Kidney (tissue), 14 donors: ENCODE data around the gene ISG20L2. TPM values are rescaled to one million over a fixed set of nuclear protein-coding genes. Genes with fewer than 3 reads are reported as not detected.

ENCODE experiments used
- DNase-seq, 5 donors: peaks; one replicate each; pipeline ENCODE4 v3.0.0-alpha.2; 2013 to 2020
- FAIRE-seq: peaks from 2 replicates; lab custom pipeline; 2012; peaks lifted over from hg19 to GRCh38; lab: Jason Lieb, UNC
- H3K27ac ChIP-seq, 2 donors: one replicate each; pipeline ENCODE4 v1.7.0; 2013; ENCODE audit warnings: low read depth in 2 of 2, low read length in 2 of 2, inconsistent platforms in 1 of 2
- H3K27me3 ChIP-seq: one replicate; pipeline ENCODE4 v1.7.1; 2013; ENCODE audit warnings: low read length, inconsistent platforms; ENCODE audit not compliant: control insufficient read depth, insufficient read depth
- H3K36me3 ChIP-seq, 3 donors: one replicate each; pipeline versions ENCODE4 v1.7.0 to v1.7.1; 2013; ENCODE audit warnings: low read length in 3 of 3, control low read depth in 1 of 3, inconsistent platforms in 1 of 3; ENCODE audit not compliant: insufficient read depth in 3 of 3, control insufficient read depth in 2 of 3
- H3K4me1 ChIP-seq, 3 donors: one replicate each; pipeline versions ENCODE4 v1.7.0 to v1.7.1; 2013; ENCODE audit warnings: low read length in 3 of 3, inconsistent platforms in 1 of 3, low read depth in 1 of 3; ENCODE audit not compliant: control insufficient read depth in 2 of 3, insufficient read depth in 2 of 3
- H3K4me3 ChIP-seq, 3 donors: one replicate each; pipeline versions ENCODE4 v1.7.0 to v1.8.1; 2013; ENCODE audit warnings: low read length in 3 of 3, control low read depth in 1 of 3, inconsistent platforms in 1 of 3
- H3K9ac ChIP-seq, 3 donors: one replicate each; pipeline versions ENCODE4 v1.7.0 to v1.7.1; 2013; ENCODE audit warnings: low read length in 3 of 3, control low read depth in 1 of 3, inconsistent platforms in 1 of 3
- H3K9me3 ChIP-seq, 3 donors: one replicate each; pipeline versions ENCODE4 v1.7.0 to v1.7.1; 2013; ENCODE audit warnings: low read length in 3 of 3, control low read depth in 1 of 3, inconsistent platforms in 1 of 3; ENCODE audit not compliant: control insufficient read depth in 2 of 3, insufficient read depth in 1 of 3
- intact Hi-C: fragments of 100-400 bp; cut with DNase I; formaldehyde crosslinking; loops from one replicate; pipeline ENCODE4 v1.11.1; 2022
- polyA plus RNA-seq: library from polyadenylated mRNA; stranded (reverse); fragments of 350-450 nt; fragmentation: Illumina TruSeq; extraction: RNeasy Lipid Tissue Mini Kit (QIAGEN cat#74804); gene quantifications from one replicate; pipeline ENCODE4 v1.2.3, GENCODE V29; 2014; ENCODE audit warnings: low read depth, low replicate concordance; ENCODE audit not compliant: insufficient read depth
- total RNA-seq: library from RNA; stranded (reverse); fragmentation: NEBNext Ultra II Directional; extraction: Animal tissue kit (Norgen Biotek cat#: 25700); gene quantifications from one replicate; pipeline ENCODE4 v1.2.1, GENCODE V29; 2021
- TF ChIP-seq, protein P1 (sequence below): IDR thresholded peaks from 3 replicates; pipeline ENCODE4 v1.5.1; 2012; ENCODE audit warnings: mild to moderate bottlenecking, moderate library complexity, borderline replicate concordance; ENCODE audit not compliant: insufficient read depth; ENCODE audit errors: extremely low read depth
- donor health status: control.
- donor health status: control.
- donor health status: control.
- donor health status: control.
- donor health status: control.
- donor health status: DM: yes; HTN: yes; CAD: no.
- donor health status: Normal renal cell carcinoma (clear cell type).

ISG20L2 gene
- total and polyA plus RNA-seq, 2 donors from 2014 or later = 13.3 to 23.3 TPM

DNA sequence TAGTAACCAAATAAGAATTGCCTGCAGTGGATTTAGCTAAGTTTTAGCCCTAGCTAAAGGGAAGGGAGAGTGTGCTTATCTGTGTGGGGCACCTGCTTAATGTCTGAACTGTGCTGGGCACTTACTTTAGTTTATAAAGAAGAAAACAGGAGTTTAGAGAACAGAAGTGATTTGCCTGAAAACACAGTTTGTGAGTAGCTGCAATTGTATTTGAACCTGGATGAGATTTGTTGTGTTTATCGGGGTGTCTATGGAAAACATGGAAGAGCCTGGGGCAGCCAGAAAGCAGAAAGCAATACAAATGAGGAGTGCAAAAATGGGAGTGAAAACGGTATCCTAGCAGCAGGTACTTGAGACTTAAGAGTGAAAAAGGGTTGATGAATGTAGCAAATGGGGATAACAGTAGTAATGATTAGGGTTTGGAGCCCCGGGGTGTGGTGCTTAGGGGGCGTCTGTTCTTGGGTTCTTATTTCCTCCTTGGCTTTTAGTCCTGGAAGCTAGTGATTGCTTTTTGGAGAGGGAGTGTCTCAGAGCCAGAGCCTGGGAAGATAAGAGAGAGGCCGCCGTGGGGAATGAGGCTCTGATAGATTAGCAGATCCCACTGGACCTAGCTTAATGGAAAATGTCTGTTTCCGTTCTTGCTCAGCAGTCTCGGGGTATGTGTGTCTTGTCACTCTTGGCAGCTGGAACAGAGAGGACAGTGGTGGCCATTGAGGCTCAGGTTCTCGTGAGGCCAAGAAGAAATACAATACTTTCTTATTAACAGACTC is 44.3 kb upstream of the ISG20L2 start:
- FAIRE-seq (no peak), DNase-seq (no peak)
- Histone ChIP-seq H3K36me3 (peaks cover 0 to 7% (median 6%) of the 10 kb centered on the region in 3 donors), H3K27ac (no peak overlapping the region), H3K9me3 (no peaks in the 10 kb centered on the region), H3K27me3 (no peaks in the 10 kb centered on the region), H3K4me1 (peaks cover 0 to 19% (median 14%) of the 10 kb centered on the region in 3 donors), H3K4me3 (no peak overlapping the region), H3K9ac (peak overlapping the region in 1 of 3 donors; percentile 20)
- TF ChIP-seq, protein P1, sequence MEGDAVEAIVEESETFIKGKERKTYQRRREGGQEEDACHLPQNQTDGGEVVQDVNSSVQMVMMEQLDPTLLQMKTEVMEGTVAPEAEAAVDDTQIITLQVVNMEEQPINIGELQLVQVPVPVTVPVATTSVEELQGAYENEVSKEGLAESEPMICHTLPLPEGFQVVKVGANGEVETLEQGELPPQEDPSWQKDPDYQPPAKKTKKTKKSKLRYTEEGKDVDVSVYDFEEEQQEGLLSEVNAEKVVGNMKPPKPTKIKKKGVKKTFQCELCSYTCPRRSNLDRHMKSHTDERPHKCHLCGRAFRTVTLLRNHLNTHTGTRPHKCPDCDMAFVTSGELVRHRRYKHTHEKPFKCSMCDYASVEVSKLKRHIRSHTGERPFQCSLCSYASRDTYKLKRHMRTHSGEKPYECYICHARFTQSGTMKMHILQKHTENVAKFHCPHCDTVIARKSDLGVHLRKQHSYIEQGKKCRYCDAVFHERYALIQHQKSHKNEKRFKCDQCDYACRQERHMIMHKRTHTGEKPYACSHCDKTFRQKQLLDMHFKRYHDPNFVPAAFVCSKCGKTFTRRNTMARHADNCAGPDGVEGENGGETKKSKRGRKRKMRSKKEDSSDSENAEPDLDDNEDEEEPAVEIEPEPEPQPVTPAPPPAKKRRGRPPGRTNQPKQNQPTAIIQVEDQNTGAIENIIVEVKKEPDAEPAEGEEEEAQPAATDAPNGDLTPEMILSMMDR = no peak
- intact Hi-C loops = no loop called here

DNA sequence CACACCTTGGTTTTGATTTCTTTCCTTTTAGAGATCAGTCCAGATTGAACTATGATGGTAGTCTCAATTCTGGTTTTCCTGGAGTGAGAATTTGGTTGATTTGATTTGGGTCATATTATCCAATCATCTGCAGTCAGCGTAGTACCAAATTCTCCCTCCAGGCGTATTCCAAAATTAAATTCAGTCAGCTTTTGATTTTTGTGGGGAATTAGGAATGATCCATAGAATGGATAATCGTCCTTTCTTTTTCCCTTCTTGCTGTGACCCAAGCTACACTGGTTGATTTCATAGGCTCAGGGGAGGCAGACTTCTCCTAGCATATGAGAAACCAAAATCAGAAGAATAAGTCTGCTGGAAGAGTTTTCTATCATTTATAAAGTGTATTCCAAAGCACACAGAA is 43.7 kb upstream of the ISG20L2 start:
- no peak overlapping the region for H3K4me3 ChIP-seq
- DNase-seq (no peak), FAIRE-seq (no peak)
- H3K4me1 ChIP-seq = peaks cover 0 to 19% (median 11%) of the 10 kb centered on the region in 3 donors
- intact Hi-C loops = no loop called here
- peaks cover 0 to 7% (median 6%) of the 10 kb centered on the region in 3 donors for H3K36me3 ChIP-seq
- TF ChIP-seq, protein P1 = no peak
- no peaks in the 10 kb centered on the region for H3K27me3 ChIP-seq
- H3K27ac ChIP-seq = no peak overlapping the region
- peak overlapping the region in 1 of 3 donors; percentile 20 for H3K9ac ChIP-seq
- no peaks in the 10 kb centered on the region for H3K9me3 ChIP-seq

DNA sequence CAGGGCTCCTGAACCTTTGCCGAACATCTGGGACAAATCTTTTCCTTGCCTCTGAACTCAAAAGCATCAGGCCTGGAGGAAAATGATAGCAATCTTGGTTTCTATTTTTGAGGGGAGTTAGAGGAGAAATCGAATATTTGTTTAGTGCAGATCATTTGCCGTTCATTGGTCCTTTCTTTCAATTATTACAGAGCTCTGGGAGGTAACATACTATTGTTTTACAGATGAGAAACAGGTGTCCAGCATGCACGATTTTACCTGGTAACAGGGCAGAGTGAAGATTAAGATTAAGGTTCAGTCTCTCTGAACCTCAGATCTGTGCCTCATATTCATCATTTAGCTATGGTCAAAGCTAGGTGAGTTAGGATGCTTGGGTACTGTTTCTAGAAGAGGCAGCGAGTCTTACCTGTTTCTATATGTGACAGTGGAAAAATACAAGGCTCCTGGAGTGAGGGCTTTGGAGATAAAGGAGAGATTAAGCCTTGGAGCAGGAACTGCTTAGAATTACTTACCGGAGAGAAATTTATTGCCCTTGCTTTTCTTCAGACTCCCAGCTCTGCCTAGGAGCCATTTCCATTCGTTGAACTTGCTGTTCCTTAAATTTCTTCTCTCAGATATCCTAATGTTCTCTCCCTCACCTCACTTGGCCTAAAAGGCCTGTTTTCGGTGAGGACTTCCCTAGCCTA is 40.2 kb upstream of the ISG20L2 start:
- Histone ChIP-seq H3K9ac (peak overlapping the region; percentile 85 to 99 (median 93)), H3K27ac (no peak overlapping the region), H3K9me3 (no peaks in the 10 kb centered on the region), H3K4me3 (peak overlapping the region; percentile 81 to 98 (median 96)), H3K27me3 (no peaks in the 10 kb centered on the region), H3K36me3 (peaks cover 0 to 7% (median 6%) of the 10 kb centered on the region in 3 donors), H3K4me1 (peaks cover 0 to 26% (median 19%) of the 10 kb centered on the region in 3 donors)
- TF ChIP-seq, protein P1 = no peak
- no peak for DNase-seq
- no peak for FAIRE-seq
- intact Hi-C loops = no loop called here
